ENCODE data around the gene KAT14.
"Not testable (repeated sequence)": the region's sequence is repeated elsewhere in the genome, so short reads cannot be mapped to it uniquely, and the experiment has no call there.

Gene KAT14

GRCh38 chr20:18223409-18223808 is 85.7 kb downstream of the KAT14 start:
- no peaks in the 10 kb centered on the region for H3K27me3 ChIP-seq (ENCODE audit: low read depth, low read length)

DNA sequence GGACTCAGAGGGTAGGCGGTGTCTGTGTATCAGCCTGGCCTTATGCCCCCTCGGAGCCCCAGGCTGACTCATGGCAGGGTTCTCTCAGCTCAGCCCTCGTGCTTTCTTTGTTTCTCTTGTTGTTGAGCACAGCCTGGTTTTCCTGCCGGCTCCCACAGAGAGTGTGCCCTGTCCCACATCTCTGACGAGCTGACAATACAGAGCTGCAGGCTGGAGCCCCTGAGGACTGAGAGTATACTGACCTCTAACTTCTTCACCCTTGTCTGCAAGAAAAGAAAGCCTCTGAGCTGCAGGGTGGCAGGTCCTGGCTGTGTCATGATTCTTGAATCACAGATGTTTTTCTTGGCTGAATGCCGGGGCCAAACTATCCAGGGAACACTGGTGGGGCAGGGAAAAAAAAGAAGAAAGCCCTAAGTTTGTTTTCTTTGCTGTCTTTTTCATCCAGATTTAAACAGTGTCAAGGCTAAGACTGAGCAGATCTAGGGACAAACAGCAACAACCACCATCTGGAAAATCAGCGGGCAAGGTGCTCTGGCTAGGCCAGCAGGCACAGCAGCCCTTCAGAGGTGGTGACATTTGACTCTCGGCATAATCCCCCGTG is 87.4 kb downstream of the KAT14 start:
- Histone ChIP-seq H3K9me3 (ENCODE audit: control insufficient read depth in 1 of 2, low read length in 2 of 2) (no peaks in the 10 kb centered on the region), H3K36me3 (ENCODE audit: control insufficient read depth in 1 of 2, insufficient read depth in 2 of 2, low read length in 2 of 2) (no peaks in the 10 kb centered on the region), H3K27ac (ENCODE audit: low read length) (no peak overlapping the region), H3K4me1 (ENCODE audit: control insufficient read depth in 1 of 2, insufficient read depth in 2 of 2, low read length in 2 of 2) (peaks cover 0 to 10% of the 10 kb centered on the region in 2 donors), H3K27me3 (ENCODE audit: low read depth, low read length) (no peaks in the 10 kb centered on the region), H3K4me3 (ENCODE audit: low read depth in 1 of 2, low read length in 2 of 2) (no peak overlapping the region)

More at GRCh38 chr20:18223409-18223808, 85.7 kb downstream of the KAT14 start:
- H3K27ac ChIP-seq (ENCODE audit: low read length): no peak overlapping the region
- no peaks in the 10 kb centered on the region for H3K36me3 ChIP-seq (ENCODE audit: control insufficient read depth in 1 of 2, insufficient read depth in 2 of 2, low read length in 2 of 2)
- no peak overlapping the region for H3K4me3 ChIP-seq (ENCODE audit: low read depth in 1 of 2, low read length in 2 of 2)
- H3K4me1 ChIP-seq (ENCODE audit: control insufficient read depth in 1 of 2, insufficient read depth in 2 of 2, low read length in 2 of 2): peaks cover 0 to 10% of the 10 kb centered on the region in 2 donors
- H3K9me3 ChIP-seq (ENCODE audit: control insufficient read depth in 1 of 2, low read length in 2 of 2): no peaks in the 10 kb centered on the region

DNA sequence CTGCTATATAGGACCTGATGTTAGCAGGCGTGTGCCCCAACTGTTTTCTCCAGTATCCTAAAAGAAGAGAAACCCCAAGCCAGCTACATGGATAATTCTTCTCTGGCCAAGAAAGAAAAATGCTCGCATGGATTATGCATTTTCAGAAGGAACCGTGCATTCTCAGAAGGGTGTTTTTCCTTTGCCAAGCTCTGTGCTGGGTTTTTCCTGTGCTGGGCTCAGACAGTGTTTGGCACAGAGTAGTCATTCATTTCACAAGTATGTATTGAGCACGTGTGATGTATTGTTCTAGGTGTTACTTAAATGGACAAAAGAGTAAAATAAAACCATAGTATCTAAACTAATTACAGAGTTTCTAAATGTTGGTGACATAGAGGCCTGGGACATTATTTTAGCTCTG is 88.0 kb downstream of the KAT14 start:
- H3K27ac ChIP-seq (ENCODE audit: low read length): no peak overlapping the region
- no peaks in the 10 kb centered on the region for H3K9me3 ChIP-seq (ENCODE audit: control insufficient read depth in 1 of 2, low read length in 2 of 2)
- H3K4me1 ChIP-seq (ENCODE audit: control insufficient read depth in 1 of 2, insufficient read depth in 2 of 2, low read length in 2 of 2): peaks cover 0 to 10% of the 10 kb centered on the region in 2 donors
- H3K27me3 ChIP-seq (ENCODE audit: low read depth, low read length): no peaks in the 10 kb centered on the region
- no peak overlapping the region for H3K4me3 ChIP-seq (ENCODE audit: low read depth in 1 of 2, low read length in 2 of 2)
- H3K36me3 ChIP-seq (ENCODE audit: control insufficient read depth in 1 of 2, insufficient read depth in 2 of 2, low read length in 2 of 2): no peaks in the 10 kb centered on the region

DNA sequence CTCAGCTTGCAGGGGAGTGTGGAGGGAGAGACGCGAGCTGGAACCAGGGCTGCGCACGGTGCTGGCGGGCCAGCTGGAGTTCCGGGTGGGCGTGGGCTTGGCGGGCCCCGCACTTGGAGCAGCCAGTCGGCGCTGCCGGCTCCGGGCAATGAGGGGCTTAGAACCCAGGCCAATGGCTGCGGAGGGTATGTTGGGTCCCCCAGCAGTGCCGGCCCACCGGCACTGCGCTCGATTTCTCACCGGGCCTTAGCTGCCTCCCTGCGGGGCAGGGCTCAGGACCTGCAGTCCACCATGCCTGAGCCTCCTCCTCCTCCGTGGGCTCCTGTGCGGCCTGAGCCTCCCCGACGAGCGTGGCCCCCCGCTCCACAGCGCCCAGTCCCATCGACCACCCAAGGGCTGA is 89.1 kb downstream of the KAT14 start:
- not testable (repeated sequence) for H3K27me3 ChIP-seq (ENCODE audit: low read depth, low read length); H3K4me3 ChIP-seq (ENCODE audit: low read depth in 1 of 2, low read length in 2 of 2); H3K4me1 ChIP-seq (ENCODE audit: control insufficient read depth in 1 of 2, insufficient read depth in 2 of 2, low read length in 2 of 2); H3K27ac ChIP-seq (ENCODE audit: low read length); H3K9me3 ChIP-seq (ENCODE audit: control insufficient read depth in 1 of 2, low read length in 2 of 2); H3K36me3 ChIP-seq (ENCODE audit: control insufficient read depth in 1 of 2, insufficient read depth in 2 of 2, low read length in 2 of 2)

- H3K36me3 ChIP-seq (ENCODE audit: control insufficient read depth in 1 of 2, insufficient read depth in 2 of 2, low read length in 2 of 2): no peaks in the 10 kb centered on the region
- H3K4me3 ChIP-seq (ENCODE audit: low read depth in 1 of 2, low read length in 2 of 2): no peak overlapping the region
- H3K27ac ChIP-seq (ENCODE audit: low read length): no peak overlapping the region
- H3K9me3 ChIP-seq (ENCODE audit: control insufficient read depth in 1 of 2, low read length in 2 of 2): no peaks in the 10 kb centered on the region
- H3K27me3 ChIP-seq (ENCODE audit: low read depth, low read length): no peaks in the 10 kb centered on the region
- H3K4me1 ChIP-seq (ENCODE audit: control insufficient read depth in 1 of 2, insufficient read depth in 2 of 2, low read length in 2 of 2): no peaks in the 10 kb centered on the region
These were observed 95.8 kb downstream of the KAT14 start for GRCh38 chr20:18233408-18233943.

Measured in muscle layer of duodenum (tissue), 2 donors.